Neutrophil (primary cell): ENCODE data around the gene DEGS1.
"Not testable (repeated sequence)": the region's sequence is repeated elsewhere in the genome, so short reads cannot be mapped to it uniquely, and the experiment has no call there.

ENCODE experiments used
- H3K27ac ChIP-seq: fragments of 200-600 bp; sonication (generic); 2 replicates; pipeline ENCODE4 v1.5.1; 2016; ENCODE audit warnings: mild to moderate bottlenecking, moderate library complexity
- H3K27me3 ChIP-seq: fragments of 200-600 bp; sonication (generic); 2 replicates; pipeline ENCODE4 v1.6.0; 2016; ENCODE audit warnings: mild to moderate bottlenecking
- H3K36me3 ChIP-seq: fragments of 200-600 bp; sonication (generic); 2 replicates; pipeline ENCODE4 v1.5.1; 2017
- H3K4me1 ChIP-seq, 2 experiments: fragments of 200-600 bp in 1 of 2; sonication (generic) in 1 of 2; 1 replicate in 1 of 2; 2 replicates in 1 of 2; pipeline versions ENCODE4 v1.5.1 to v1.6.1; 2013 to 2016; ENCODE audit warnings: low read depth in 1 of 2, low read length in 1 of 2, mild to moderate bottlenecking in 1 of 2, moderate library complexity in 1 of 2; ENCODE audit not compliant: control insufficient read depth in 1 of 2, insufficient read depth in 1 of 2
- H3K4me3 ChIP-seq, 2 experiments: fragments of 200-600 bp in 1 of 2; sonication (generic) in 1 of 2; 1 replicate in 1 of 2; 2 replicates in 1 of 2; pipeline ENCODE4 v1.5.1; 2013 to 2016; ENCODE audit warnings: low read depth in 1 of 2, low read length in 1 of 2, mild to moderate bottlenecking in 1 of 2, moderate library complexity in 1 of 2
- H3K9me3 ChIP-seq: fragments of 200-600 bp; sonication (generic); 2 replicates; pipeline ENCODE4 v1.5.1; 2016
- TF ChIP-seq, protein P1 (sequence below): fragments of 200-600 bp; sonication (generic); IDR thresholded peaks from 2 replicates; pipeline ENCODE4 v1.5.1; 2016; ENCODE audit warnings: antibody characterized with exemption

Gene DEGS1

DNA sequence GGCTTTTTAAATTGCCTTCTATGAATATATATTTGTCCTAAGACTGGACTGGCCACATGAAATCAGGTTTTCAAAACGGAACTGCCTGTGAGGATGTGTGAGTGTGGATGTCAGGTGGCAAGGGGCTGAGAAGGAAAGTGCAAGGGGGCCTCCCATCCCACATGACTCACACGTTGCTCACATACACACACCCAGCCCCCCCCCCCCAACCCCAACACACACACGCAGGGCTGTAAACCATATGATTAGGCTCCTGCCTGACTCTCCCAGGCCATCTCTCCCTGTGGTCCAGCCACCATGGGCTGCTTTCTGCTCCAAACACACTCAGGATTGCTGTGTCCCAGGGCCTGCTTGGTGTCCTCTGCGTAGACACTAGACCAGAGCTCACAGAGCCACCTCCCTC, 22.4 kb downstream of the DEGS1 start:
- Histone ChIP-seq H3K36me3 (peaks cover 4% of the 10 kb centered on the region), H3K4me3 (no peak overlapping the region), H3K27me3 (no peaks in the 10 kb centered on the region), H3K9me3 (no peaks in the 10 kb centered on the region), H3K4me1 (peaks cover 5 to 7% of the 10 kb centered on the region in 2 experiments), H3K27ac (no peak overlapping the region)
- TF ChIP-seq, protein P1, sequence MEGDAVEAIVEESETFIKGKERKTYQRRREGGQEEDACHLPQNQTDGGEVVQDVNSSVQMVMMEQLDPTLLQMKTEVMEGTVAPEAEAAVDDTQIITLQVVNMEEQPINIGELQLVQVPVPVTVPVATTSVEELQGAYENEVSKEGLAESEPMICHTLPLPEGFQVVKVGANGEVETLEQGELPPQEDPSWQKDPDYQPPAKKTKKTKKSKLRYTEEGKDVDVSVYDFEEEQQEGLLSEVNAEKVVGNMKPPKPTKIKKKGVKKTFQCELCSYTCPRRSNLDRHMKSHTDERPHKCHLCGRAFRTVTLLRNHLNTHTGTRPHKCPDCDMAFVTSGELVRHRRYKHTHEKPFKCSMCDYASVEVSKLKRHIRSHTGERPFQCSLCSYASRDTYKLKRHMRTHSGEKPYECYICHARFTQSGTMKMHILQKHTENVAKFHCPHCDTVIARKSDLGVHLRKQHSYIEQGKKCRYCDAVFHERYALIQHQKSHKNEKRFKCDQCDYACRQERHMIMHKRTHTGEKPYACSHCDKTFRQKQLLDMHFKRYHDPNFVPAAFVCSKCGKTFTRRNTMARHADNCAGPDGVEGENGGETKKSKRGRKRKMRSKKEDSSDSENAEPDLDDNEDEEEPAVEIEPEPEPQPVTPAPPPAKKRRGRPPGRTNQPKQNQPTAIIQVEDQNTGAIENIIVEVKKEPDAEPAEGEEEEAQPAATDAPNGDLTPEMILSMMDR: no peak

DNA sequence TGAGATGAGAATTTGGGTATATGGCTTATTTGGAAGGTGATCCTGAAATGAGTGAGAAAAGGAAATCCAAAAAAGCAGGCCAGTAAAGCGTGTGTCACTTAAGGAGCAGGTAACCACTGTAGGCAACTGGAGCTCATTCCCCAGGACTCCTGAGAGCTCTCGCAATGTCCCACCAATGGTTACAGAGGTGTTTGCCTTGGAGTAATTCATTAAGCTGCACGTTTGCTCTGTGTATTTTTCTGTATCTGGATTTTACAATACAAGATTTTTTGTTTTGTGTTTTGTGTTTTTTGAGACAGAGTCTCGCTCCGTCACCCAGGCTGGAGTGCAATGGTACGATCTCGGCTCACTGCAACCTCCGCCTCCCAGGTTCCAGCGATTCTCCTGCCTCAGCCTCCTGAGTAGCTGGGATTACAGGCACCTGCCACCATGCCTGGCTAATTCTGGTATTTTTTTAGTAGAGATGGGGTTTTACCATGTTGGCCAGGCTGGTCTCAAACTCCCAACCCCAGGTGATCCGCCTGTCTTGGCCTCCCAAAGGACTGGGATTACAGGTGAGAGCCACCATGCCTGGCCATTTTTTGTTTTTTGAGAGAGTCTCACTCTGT, 23.0 kb downstream of the DEGS1 start:
- not testable (repeated sequence) for H3K9me3 ChIP-seq, H3K36me3 ChIP-seq, H3K4me3 ChIP-seq, H3K27me3 ChIP-seq, H3K4me1 ChIP-seq, H3K27ac ChIP-seq

DNA sequence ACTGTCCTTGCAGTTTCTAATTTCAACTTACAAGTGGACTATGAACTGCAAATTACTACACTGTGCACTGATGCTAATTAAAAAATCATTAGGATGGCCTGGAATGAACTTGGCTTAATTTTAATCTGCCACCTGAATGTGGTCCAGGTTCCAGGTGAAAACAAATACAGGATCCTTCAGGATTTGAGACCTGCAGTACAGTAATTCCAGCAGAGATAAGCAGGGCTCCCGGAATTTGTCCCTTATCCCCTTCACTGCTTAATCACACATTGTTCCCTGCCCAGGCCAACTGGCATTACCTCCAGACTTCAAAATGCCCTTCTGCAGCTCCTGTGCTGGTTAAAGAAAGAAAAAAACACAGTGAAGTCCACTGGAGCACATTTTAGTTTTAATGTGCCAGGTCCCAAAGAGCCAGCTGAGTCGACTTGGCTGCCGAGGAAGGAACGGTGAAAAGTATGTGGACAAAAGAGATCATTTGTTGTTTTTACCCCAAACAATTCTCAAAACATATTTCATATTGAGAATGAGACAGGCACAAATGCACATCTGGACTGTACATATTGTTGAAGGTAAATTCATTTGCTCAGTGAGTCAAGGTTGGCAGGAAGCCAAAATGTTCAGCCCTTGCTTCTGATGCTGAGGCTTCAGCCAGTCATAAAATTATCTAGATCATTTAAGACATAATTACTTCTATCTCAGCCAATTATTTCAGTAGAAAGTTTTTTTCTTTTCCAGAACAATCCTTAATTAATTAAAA, 28.3 kb downstream of the DEGS1 start:
- Histone ChIP-seq H3K4me3 (no peak overlapping the region), H3K4me1 (no peaks in the 10 kb centered on the region), H3K27me3 (no peaks in the 10 kb centered on the region), H3K36me3 (no peaks in the 10 kb centered on the region), H3K9me3 (no peaks in the 10 kb centered on the region), H3K27ac (no peak overlapping the region)
- TF ChIP-seq, protein P1: no peak

DNA sequence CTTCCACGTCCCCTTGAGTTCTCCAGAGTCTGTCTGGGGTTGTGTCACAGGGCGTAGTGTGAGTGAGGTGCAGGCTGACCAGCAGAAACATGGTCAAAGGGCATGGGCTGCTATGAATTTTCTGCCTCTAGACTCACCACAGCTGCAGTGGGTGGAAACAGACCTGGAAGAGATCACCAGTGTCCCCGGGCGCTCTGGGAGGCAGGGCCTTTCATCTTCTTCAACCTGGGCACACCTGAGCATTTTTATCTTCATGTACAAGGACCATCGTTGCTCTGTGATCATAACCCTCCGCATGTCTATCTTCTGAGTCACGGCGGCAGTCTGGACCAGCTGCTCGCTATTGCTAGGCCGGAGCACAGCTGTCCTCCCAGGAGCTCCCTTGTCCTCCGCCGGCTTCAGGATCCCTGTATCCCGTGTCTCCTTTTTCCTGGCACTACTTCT, 29.6 kb downstream of the DEGS1 start:
- H3K27me3 ChIP-seq: no peaks in the 10 kb centered on the region
- H3K4me1 ChIP-seq: no peaks in the 10 kb centered on the region
- H3K27ac ChIP-seq: no peak overlapping the region
- no peaks in the 10 kb centered on the region for H3K36me3 ChIP-seq
- H3K9me3 ChIP-seq: no peaks in the 10 kb centered on the region
- TF ChIP-seq, protein P1: no peak
- H3K4me3 ChIP-seq: no peak overlapping the region

DNA sequence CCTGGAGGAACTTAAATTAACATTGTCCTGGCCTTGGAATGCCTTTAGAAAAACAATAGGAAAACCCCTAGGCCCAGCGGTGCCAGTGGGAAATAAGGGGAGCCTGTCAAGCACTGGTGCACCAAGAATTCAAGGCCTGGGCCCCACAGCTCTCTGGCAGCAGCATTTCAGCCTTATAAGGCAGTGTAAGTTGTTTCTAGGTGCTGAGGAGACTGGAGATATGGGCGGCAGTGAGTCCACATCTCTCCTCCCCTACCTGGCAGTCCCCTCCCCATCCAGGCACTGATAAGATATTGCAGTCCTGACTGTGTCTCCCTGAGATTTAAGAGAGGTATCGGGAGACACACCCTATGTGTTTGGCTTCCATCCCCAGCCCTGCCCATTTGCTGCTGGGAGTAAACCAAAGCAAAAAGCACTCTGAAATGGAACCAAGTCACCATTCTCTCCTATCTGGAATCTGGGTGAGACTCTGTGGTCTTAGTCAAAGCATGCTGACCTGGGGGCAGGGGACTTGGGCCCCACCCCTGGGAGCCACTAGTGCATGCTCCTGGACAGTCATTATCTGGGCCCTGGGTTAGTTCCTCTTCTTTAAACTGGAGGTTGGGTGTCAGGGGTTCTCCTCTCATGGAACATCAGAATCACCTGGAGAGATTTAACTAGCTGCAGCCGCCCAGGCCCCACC, 30.5 kb downstream of the DEGS1 start:
- no peak overlapping the region for H3K27ac ChIP-seq
- TF ChIP-seq, protein P1: no peak
- no peaks in the 10 kb centered on the region for H3K36me3 ChIP-seq
- no peaks in the 10 kb centered on the region for H3K9me3 ChIP-seq
- no peaks in the 10 kb centered on the region for H3K27me3 ChIP-seq
- H3K4me1 ChIP-seq: no peaks in the 10 kb centered on the region
- H3K4me3 ChIP-seq: no peak overlapping the region

DNA sequence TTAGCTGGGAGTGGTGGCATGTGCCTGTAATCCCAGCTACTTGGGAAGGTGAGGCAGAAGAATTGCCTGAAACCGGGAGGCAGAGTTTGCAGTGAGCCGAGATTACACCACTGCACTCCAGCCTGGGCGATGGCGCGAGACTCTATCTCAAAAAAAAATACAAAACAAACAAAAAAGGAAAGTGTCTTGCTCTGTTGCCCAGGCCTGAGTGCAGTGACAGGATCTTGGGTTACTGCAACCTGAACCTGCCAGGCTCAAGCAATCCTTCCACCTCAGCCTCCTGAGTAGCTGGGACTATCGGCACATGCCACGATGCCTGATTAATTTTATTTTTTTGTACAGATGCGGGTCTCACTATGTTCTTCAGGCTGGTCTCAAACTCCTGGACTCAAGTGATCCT, 33.3 kb downstream of the DEGS1 start:
- Histone ChIP-seq H3K4me3 (no peak overlapping the region), H3K36me3 (no peaks in the 10 kb centered on the region), H3K4me1 (no peaks in the 10 kb centered on the region), H3K27me3 (no peaks in the 10 kb centered on the region), H3K9me3 (no peaks in the 10 kb centered on the region), H3K27ac (no peak overlapping the region)
- TF ChIP-seq, protein P1: no peak
